ENCODE measurements around the gene LCE1D.

DNA sequence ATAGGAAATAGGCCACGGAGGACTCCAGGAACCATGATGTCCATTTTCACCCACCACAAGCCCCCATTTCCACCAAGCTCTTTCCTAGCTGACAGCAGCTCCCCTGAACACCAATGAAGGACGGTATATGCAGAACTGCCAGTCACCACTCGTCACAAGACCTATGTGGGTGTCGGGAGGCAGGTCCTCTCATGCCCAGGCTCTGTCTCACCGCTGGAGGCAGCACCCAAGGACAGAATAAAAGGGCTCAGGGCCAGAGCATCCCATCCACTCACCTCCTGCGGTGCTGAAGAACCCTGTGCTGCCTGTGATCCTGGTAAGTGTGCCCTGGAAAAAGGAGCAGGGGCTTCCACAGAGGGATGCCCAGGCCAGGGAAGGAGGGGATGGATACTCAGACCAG is 21.6 kb upstream of the LCE1D start, which contains the start of gene LCE1F:
- no peak for TF ChIP-seq CTCF (IDR thresholded peaks at IDR 0.05)
- TF ChIP-seq POLR2A (IDR thresholded peaks at IDR 0.05), result no peak

Data from breast epithelium (tissue), 3 donors.